Fibroblast of lung (primary cell): Measurements from ENCODE around the gene RWDD4. TPM values are rescaled to one million over a fixed set of nuclear protein-coding genes. Genes with fewer than 3 reads are reported as not detected.

Source experiments
- DNase-seq, 2 donors: peaks; one replicate each; pipeline versions ENCODE4 v3.0.0 to v3.0.0-alpha.2; 2010; ENCODE audit warnings: low read depth in 2 of 2
- H2AFZ ChIP-seq: 2 replicates; pipeline ENCODE4 v1.5.1; 2012; ENCODE audit warnings: low read length, control low read depth, inconsistent platforms
- H3K27ac ChIP-seq: 2 replicates; pipeline ENCODE4 v1.5.1; 2011; ENCODE audit warnings: low read length, control low read depth; ENCODE audit not compliant: insufficient read depth
- H3K27me3 ChIP-seq: 2 replicates; pipeline ENCODE4 v1.5.1; 2011; ENCODE audit warnings: mild to moderate bottlenecking, low read length; ENCODE audit not compliant: control insufficient read depth, insufficient read depth
- H3K36me3 ChIP-seq: 2 replicates; pipeline ENCODE4 v1.5.1; 2011; ENCODE audit warnings: low read length; ENCODE audit not compliant: control insufficient read depth, insufficient read depth
- H3K4me1 ChIP-seq: 2 replicates; pipeline ENCODE4 v1.5.1; 2011; ENCODE audit warnings: low read length; ENCODE audit not compliant: control insufficient read depth, insufficient read depth; ENCODE audit errors: extremely low read depth
- H3K4me2 ChIP-seq: 2 replicates; pipeline ENCODE4 v1.5.1; 2011; ENCODE audit warnings: low read length, control low read depth; ENCODE audit not compliant: insufficient read depth; ENCODE audit errors: extremely low read depth
- H3K4me3 ChIP-seq, 4 experiments: fragments of 200-600 bp in 1 of 4; sonication (generic) in 1 of 4; replicated peaks in 1 of 4; 2 replicates each; pipeline ENCODE4 v1.5.1; 2011 to 2016; ENCODE audit warnings: low read length in 4 of 4, low read depth in 3 of 4, mild to moderate bottlenecking in 3 of 4, control low read depth in 2 of 4, inconsistent platforms in 1 of 4, mixed read lengths in 1 of 4; ENCODE audit not compliant: insufficient read depth in 1 of 4; ENCODE audit errors: control extremely low read depth in 1 of 4
- H3K79me2 ChIP-seq: 2 replicates; pipeline ENCODE4 v1.5.1; 2012; ENCODE audit warnings: mild to moderate bottlenecking, low read length, inconsistent platforms; ENCODE audit not compliant: control insufficient read depth, insufficient read depth
- H3K9ac ChIP-seq: 2 replicates; pipeline ENCODE4 v1.5.1; 2011; ENCODE audit warnings: mild to moderate bottlenecking, low read length, control low read depth; ENCODE audit not compliant: insufficient read depth
- H3K9me3 ChIP-seq: 2 replicates; pipeline ENCODE4 v1.5.1; 2012; ENCODE audit warnings: low read depth, low read length; ENCODE audit not compliant: control insufficient read depth, insufficient read depth
- H4K20me1 ChIP-seq: 2 replicates; pipeline ENCODE4 v1.5.1; 2011; ENCODE audit warnings: low read length; ENCODE audit not compliant: control insufficient read depth, insufficient read depth; ENCODE audit errors: extremely low read depth
- CTCF ChIP-seq, 2 donors: IDR thresholded peaks in 1 of 2; conservative IDR thresholded peaks in 1 of 2; 1 replicate in 1 of 2; 2 replicates in 1 of 2; pipeline ENCODE4 v1.5.1; 2011 to 2012; ENCODE audit warnings: low read length in 2 of 2, control low read depth in 1 of 2, inconsistent platforms in 1 of 2, low read depth in 1 of 2, mild to moderate bottlenecking in 1 of 2
- EZH2 ChIP-seq: IDR thresholded peaks from 2 replicates; pipeline ENCODE4 v1.5.1; 2012; ENCODE audit warnings: low read length, control low read depth, mild to moderate bottlenecking; ENCODE audit errors: missing control alignments
- polyA plus RNA-seq, 2 donors: library from polyadenylated mRNA; depleted of rRNA in 1 of 2; stranded (reverse) in 1 of 2; unstranded in 1 of 2; fragments of >200 nt; gene quantifications; 2 replicates each; pipeline ENCODE4 v1.2.1, GENCODE V29; 2011 to 2012; ENCODE audit warnings: missing spikeins in 1 of 2
- total RNA-seq: library from RNA; depleted of rRNA; stranded (reverse); fragments of >200 nt; gene quantifications from 2 replicates; pipeline ENCODE4 v1.2.1, GENCODE V29; 2014

RWDD4 gene
- total and polyA plus RNA-seq, 2 donors (not counting 1 experiment from before 2014, with no cell fraction given), result 17.8 to 20.7 TPM

- H4K20me1 ChIP-seq, result no peaks in the 10 kb centered on the region
- TF ChIP-seq EZH2 (no peak), CTCF (conservative IDR thresholded peaks at IDR 0.05 in 1 of 2, IDR thresholded peaks at IDR 0.05 in 1 of 2; ENCODE audit: low read depth in 1 of 2, low read length in 2 of 2) (no peak)
- H3K9ac ChIP-seq, result no peak overlapping the region
- H3K36me3 ChIP-seq, result peaks cover 2% of the 10 kb centered on the region
- DNase-seq, result no peak
- H3K79me2 ChIP-seq, result no peaks in the 10 kb centered on the region
- H3K4me2 ChIP-seq, result no peak overlapping the region
- H3K9me3 ChIP-seq, result no peaks in the 10 kb centered on the region
- no peak overlapping the region for H2AFZ ChIP-seq
- no peaks in the 10 kb centered on the region for H3K27me3 ChIP-seq
- no peak overlapping the region for H3K27ac ChIP-seq
- H3K4me3 ChIP-seq, result no peak overlapping the region
- no peaks in the 10 kb centered on the region for H3K4me1 ChIP-seq
Observed at GRCh38 chr4:183688216-183688615, 29.2 kb upstream of the RWDD4 start.

GRCh38 chr4:183686461-183686860 lies 27.5 kb upstream of the RWDD4 start:
- no peak overlapping the region for H3K4me2 ChIP-seq
- TF ChIP-seq EZH2, result no peak
- TF ChIP-seq CTCF (conservative IDR thresholded peaks at IDR 0.05 in 1 of 2, IDR thresholded peaks at IDR 0.05 in 1 of 2; ENCODE audit: low read depth in 1 of 2, low read length in 2 of 2), result no peak
- no peaks in the 10 kb centered on the region for H4K20me1 ChIP-seq
- H3K4me1 ChIP-seq, result no peaks in the 10 kb centered on the region
- H3K36me3 ChIP-seq, result peaks cover 2% of the 10 kb centered on the region
- no peak for DNase-seq
- no peak overlapping the region for H3K4me3 ChIP-seq
- H3K27ac ChIP-seq, result no peak overlapping the region
- H3K9ac ChIP-seq, result no peak overlapping the region
- no peak overlapping the region for H2AFZ ChIP-seq
- no peaks in the 10 kb centered on the region for H3K9me3 ChIP-seq
- no peaks in the 10 kb centered on the region for H3K27me3 ChIP-seq
- no peaks in the 10 kb centered on the region for H3K79me2 ChIP-seq

GRCh38 chr4:183681119-183681518 lies 22.1 kb upstream of the RWDD4 start:
- no peaks in the 10 kb centered on the region for H4K20me1 ChIP-seq
- DNase-seq, result no peak
- H3K4me3 ChIP-seq, result no peak overlapping the region
- no peaks in the 10 kb centered on the region for H3K4me1 ChIP-seq
- no peak overlapping the region for H3K27ac ChIP-seq
- no peaks in the 10 kb centered on the region for H3K9me3 ChIP-seq
- no peaks in the 10 kb centered on the region for H3K79me2 ChIP-seq
- no peak overlapping the region for H3K4me2 ChIP-seq
- H2AFZ ChIP-seq, result no peak overlapping the region
- no peak overlapping the region for H3K9ac ChIP-seq
- no peak for TF ChIP-seq EZH2
- no peak for TF ChIP-seq CTCF (conservative IDR thresholded peaks at IDR 0.05 in 1 of 2, IDR thresholded peaks at IDR 0.05 in 1 of 2; ENCODE audit: low read depth in 1 of 2, low read length in 2 of 2)
- H3K27me3 ChIP-seq, result no peaks in the 10 kb centered on the region
- H3K36me3 ChIP-seq, result peaks cover 6% of the 10 kb centered on the region
